Dermis blood vessel endothelial cell (primary cell): ENCODE results near the gene ESR1. TPM values are rescaled to one million over a fixed set of nuclear protein-coding genes. Genes with fewer than 3 reads are reported as not detected.
A peak's percentile ranks its signal among the peaks of the same experiment; 100 is the strongest.
"Not testable (repeated sequence)": the region's sequence is repeated elsewhere in the genome, so short reads cannot be mapped to it uniquely, and the experiment has no call there.

ENCODE experiments used
- DNase-seq: peaks from one replicate; pipeline ENCODE4 v3.0.0; 2010
- total RNA-seq: library from RNA; depleted of rRNA; stranded (reverse); fragments of >200 nt; gene quantifications from 2 replicates; pipeline ENCODE4 v1.2.3, GENCODE V29; 2014

ESR1 gene
- total RNA-seq, 1 donor from 2014 or later: not detected

- no peak for DNase-seq
Observed at GRCh38 chr6:152098683-152099082, 291.2 kb downstream of the ESR1 start.

- DNase-seq: no peak
Observed at GRCh38 chr6:152099446-152100182, 292.1 kb downstream of the ESR1 start.

GRCh38 chr6:152100183-152100618 is 292.7 kb downstream of the ESR1 start:
- peak; percentile 60 for DNase-seq

GRCh38 chr6:152107973-152108372 is 300.5 kb downstream of the ESR1 start:
- no peak for DNase-seq

- DNase-seq: no peak
Observed at GRCh38 chr6:152110886-152111820, 303.7 kb downstream of the ESR1 start.

GRCh38 chr6:152112491-152113261 is 305.2 kb downstream of the ESR1 start:
- peak; percentile 78 for DNase-seq

- DNase-seq: no peak
Observed at GRCh38 chr6:152117156-152118133, 310.0 kb downstream of the ESR1 start.

GRCh38 chr6:152118224-152118623 is 310.7 kb downstream of the ESR1 start:
- DNase-seq: no peak

GRCh38 chr6:152118678-152119077 is 311.2 kb downstream of the ESR1 start:
- DNase-seq: no peak

- DNase-seq: no peak
Observed at GRCh38 chr6:152119831-152120230, 312.3 kb downstream of the ESR1 start.

GRCh38 chr6:152121910-152122309 is 314.4 kb downstream of the ESR1 start:
- no peak for DNase-seq

GRCh38 chr6:152122434-152122833 is 315.0 kb downstream of the ESR1 start:
- DNase-seq: no peak

- DNase-seq: no peak
Observed at GRCh38 chr6:152123076-152123475, 315.6 kb downstream of the ESR1 start.

- peak; percentile 85 for DNase-seq
Observed at GRCh38 chr6:152124429-152125074, 317.1 kb downstream of the ESR1 start.

GRCh38 chr6:152127432-152128165 is 320.1 kb downstream of the ESR1 start:
- no peak for DNase-seq

GRCh38 chr6:152129691-152130151 is 322.2 kb downstream of the ESR1 start:
- peak; percentile 54 for DNase-seq

GRCh38 chr6:152130441-152130840 is 323.0 kb downstream of the ESR1 start:
- no peak for DNase-seq

- no peak for DNase-seq
Observed at GRCh38 chr6:152135755-152136448, 328.4 kb downstream of the ESR1 start.

- DNase-seq: peak; percentile 43
Observed at GRCh38 chr6:152136449-152136825, 329.0 kb downstream of the ESR1 start.

GRCh38 chr6:152138344-152138743 is 330.9 kb downstream of the ESR1 start:
- not testable (repeated sequence) for DNase-seq
